Lower leg skin (tissue), 3 donors: Measurements from ENCODE around the gene ANKRD34A.
"Not testable (repeated sequence)": the region's sequence is repeated elsewhere in the genome, so short reads cannot be mapped to it uniquely, and the experiment has no call there.

Source experiments
- POLR2A ChIP-seq, 2 donors: fragments of 450-650 bp; IDR thresholded peaks; one replicate each; pipeline ENCODE4 v1.6.1; 2016 to 2017; ENCODE audit warnings: antibody characterized with exemption in 2 of 2, mild to moderate bottlenecking in 1 of 2, moderate library complexity in 1 of 2
- TF ChIP-seq, protein P1 (sequence below), 3 donors: fragments of 450-650 bp; IDR thresholded peaks; one replicate each; pipeline ENCODE4 v1.5.1; 2016; ENCODE audit warnings: antibody characterized with exemption in 3 of 3, mild to moderate bottlenecking in 3 of 3, moderate library complexity in 2 of 3

DNA sequence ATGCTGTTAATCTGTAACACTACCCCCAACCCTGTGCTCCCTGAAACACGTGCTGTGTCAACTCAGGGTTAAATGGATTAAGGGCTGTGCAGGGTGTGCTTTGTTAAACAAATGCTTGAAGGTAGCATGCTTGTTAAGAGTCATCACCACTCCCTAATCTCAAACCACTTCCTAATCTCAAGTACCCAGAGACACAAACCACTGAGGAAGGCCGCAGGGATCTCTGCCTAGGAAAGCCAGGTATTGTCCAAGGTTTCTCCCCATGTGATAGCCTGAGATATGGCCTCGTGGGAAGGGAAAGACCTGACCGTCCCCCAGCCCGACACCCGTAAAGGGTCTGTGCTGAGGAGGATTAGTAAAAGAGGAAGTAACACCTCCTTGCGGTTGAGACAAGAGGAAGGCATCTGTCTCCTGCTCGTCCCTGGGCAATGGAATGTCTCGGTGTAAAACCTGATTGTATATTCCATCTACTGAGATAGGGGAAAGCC is 31.8 kb downstream of the ANKRD34A start:
- not testable (repeated sequence) for TF ChIP-seq POLR2A (IDR thresholded peaks at IDR 0.05)
- TF ChIP-seq, protein P1, sequence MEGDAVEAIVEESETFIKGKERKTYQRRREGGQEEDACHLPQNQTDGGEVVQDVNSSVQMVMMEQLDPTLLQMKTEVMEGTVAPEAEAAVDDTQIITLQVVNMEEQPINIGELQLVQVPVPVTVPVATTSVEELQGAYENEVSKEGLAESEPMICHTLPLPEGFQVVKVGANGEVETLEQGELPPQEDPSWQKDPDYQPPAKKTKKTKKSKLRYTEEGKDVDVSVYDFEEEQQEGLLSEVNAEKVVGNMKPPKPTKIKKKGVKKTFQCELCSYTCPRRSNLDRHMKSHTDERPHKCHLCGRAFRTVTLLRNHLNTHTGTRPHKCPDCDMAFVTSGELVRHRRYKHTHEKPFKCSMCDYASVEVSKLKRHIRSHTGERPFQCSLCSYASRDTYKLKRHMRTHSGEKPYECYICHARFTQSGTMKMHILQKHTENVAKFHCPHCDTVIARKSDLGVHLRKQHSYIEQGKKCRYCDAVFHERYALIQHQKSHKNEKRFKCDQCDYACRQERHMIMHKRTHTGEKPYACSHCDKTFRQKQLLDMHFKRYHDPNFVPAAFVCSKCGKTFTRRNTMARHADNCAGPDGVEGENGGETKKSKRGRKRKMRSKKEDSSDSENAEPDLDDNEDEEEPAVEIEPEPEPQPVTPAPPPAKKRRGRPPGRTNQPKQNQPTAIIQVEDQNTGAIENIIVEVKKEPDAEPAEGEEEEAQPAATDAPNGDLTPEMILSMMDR (IDR thresholded peaks at IDR 0.05): not testable (repeated sequence)
